ENCODE data around the gene SFXN4. TPM values are rescaled to one million over a fixed set of nuclear protein-coding genes. Genes with fewer than 3 reads are reported as not detected.

SFXN4 gene
- total and polyA plus RNA-seq, 9 of the 15 experiments (the other 6 are each of a cell fraction or from before 2014, with no cell fraction given): 40.1 to 97.8 (median 54.5) TPM

DNA sequence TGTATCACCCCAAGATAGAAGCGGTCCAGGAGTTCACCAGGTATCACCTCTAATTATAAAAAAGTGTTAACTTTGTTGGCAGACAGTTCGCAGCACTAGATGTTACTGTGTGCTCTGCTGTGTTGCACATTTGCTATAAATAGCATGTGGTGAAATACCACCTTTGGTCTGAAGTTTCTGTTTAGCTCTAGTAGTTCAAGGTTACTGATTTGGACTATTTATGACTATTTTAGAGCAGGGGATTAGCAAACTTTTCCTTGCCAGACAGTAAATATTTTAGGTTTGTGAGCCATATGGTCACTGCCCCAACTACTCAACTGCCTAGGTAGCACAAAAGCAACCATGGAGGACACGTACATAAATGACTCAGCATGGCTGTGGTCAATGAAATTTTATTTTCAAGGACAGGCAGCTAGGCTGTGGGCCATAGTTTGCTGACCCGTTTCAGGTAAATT, 45.1 kb downstream of the SFXN4 start (continued):
- TF ChIP-seq C11orf30 (IDR thresholded peaks at IDR 0.05; ENCODE audit: low read depth): peak; percentile 62
- TF ChIP-seq, protein P1, sequence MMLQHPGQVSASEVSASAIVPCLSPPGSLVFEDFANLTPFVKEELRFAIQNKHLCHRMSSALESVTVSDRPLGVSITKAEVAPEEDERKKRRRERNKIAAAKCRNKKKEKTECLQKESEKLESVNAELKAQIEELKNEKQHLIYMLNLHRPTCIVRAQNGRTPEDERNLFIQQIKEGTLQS (IDR thresholded peaks at IDR 0.05): 0 out of 2 replicates have a peak, but pooled peaks have one; percentile 14
- TF ChIP-seq, protein P1 (CRISPR knock-in tag; conservative IDR thresholded peaks at IDR 0.05): no peak
- TF ChIP-seq MAFG (tag; conservative IDR thresholded peaks at IDR 0.05): peak; percentile 55
- peak in 1 of 3 experiments; percentile 51 for TF ChIP-seq YY1 (IDR thresholded peaks at IDR 0.05; ENCODE audit: borderline replicate concordance in 1 of 3, control insufficient read depth in 1 of 3, extremely low read depth in 1 of 3, insufficient read depth in 3 of 3, insufficient read length in 1 of 3, insufficient replicate concordance in 2 of 3, low read depth in 1 of 3, low read length in 2 of 3)
- TF ChIP-seq CHD4 (IDR thresholded peaks at IDR 0.05; ENCODE audit: insufficient read depth, insufficient replicate concordance, low read depth, low read length, poor library complexity, severe bottlenecking): no peak
- no peak for TF ChIP-seq RBM25 (IDR thresholded peaks at IDR 0.05; ENCODE audit: low read depth, low read length, severe bottlenecking)
- peak; percentile 27; the same call in 1 of the 2 replicates for TF ChIP-seq MAFF (IDR thresholded peaks at IDR 0.05; ENCODE audit: low read length)
- 0 out of 2 replicates have a peak, but pooled peaks have one; percentile 35 for TF ChIP-seq MEF2D (tag; conservative IDR thresholded peaks at IDR 0.05; ENCODE audit: low read depth)
- TF ChIP-seq ZNF316 (IDR thresholded peaks at IDR 0.05): peak; percentile 75
- no peak for TF ChIP-seq NCOR1 (IDR thresholded peaks at IDR 0.05)
- TF ChIP-seq, protein P2, sequence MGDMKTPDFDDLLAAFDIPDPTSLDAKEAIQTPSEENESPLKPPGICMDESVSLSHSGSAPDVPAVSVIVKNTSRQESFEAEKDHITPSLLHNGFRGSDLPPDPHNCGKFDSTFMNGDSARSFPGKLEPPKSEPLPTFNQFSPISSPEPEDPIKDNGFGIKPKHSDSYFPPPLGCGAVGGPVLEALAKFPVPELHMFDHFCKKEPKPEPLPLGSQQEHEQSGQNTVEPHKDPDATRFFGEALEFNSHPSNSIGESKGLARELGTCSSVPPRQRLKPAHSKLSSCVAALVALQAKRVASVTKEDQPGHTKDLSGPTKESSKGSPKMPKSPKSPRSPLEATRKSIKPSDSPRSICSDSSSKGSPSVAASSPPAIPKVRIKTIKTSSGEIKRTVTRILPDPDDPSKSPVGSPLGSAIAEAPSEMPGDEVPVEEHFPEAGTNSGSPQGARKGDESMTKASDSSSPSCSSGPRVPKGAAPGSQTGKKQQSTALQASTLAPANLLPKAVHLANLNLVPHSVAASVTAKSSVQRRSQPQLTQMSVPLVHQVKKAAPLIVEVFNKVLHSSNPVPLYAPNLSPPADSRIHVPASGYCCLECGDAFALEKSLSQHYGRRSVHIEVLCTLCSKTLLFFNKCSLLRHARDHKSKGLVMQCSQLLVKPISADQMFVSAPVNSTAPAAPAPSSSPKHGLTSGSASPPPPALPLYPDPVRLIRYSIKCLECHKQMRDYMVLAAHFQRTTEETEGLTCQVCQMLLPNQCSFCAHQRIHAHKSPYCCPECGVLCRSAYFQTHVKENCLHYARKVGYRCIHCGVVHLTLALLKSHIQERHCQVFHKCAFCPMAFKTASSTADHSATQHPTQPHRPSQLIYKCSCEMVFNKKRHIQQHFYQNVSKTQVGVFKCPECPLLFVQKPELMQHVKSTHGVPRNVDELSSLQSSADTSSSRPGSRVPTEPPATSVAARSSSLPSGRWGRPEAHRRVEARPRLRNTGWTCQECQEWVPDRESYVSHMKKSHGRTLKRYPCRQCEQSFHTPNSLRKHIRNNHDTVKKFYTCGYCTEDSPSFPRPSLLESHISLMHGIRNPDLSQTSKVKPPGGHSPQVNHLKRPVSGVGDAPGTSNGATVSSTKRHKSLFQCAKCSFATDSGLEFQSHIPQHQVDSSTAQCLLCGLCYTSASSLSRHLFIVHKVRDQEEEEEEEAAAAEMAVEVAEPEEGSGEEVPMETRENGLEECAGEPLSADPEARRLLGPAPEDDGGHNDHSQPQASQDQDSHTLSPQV (IDR thresholded peaks at IDR 0.05): peak; percentile 82
